GM19463 (cell line): ENCODE data around the gene PAWR.

Source experiments
- ATAC-seq: cut with Tn5 transposase; IDR thresholded peaks from one replicate; pipeline ENCODE4 v1.9.1; 2021; ENCODE audit warnings: mild to moderate bottlenecking, moderate library complexity; ENCODE audit not compliant: unreplicated experiment

Gene PAWR

GRCh38 chr12:79690638-79691510 is at the start of gene PAWR:
TSS of gene PAWR (minus strand) at chr12:79690964. CDS start at chr12:79690244, 720 bp downstream.
- ATAC-seq, result peak; percentile 57

- ATAC-seq, result peak; percentile 92
These were observed 47.3 kb upstream of the PAWR start for GRCh38 chr12:79737875-79738718.

- ATAC-seq, result no peak
These were observed 41.9 kb upstream of the PAWR start for GRCh38 chr12:79732638-79733037.

- no peak for ATAC-seq
These were observed 35.2 kb upstream of the PAWR start for GRCh38 chr12:79725987-79726386.

- no peak for ATAC-seq
These were observed 26.2 kb upstream of the PAWR start for GRCh38 chr12:79717006-79717405.

- ATAC-seq, result no peak
These were observed 24.5 kb upstream of the PAWR start for GRCh38 chr12:79715308-79715707.

- no peak for ATAC-seq
These were observed 20.1 kb upstream of the PAWR start for GRCh38 chr12:79710707-79711483.

GRCh38 chr12:79707830-79708229 is 17.1 kb upstream of the PAWR start:
- no peak for ATAC-seq

GRCh38 chr12:79706676-79707075 is 15.9 kb upstream of the PAWR start:
- no peak for ATAC-seq

- ATAC-seq, result no peak
These were observed 15.4 kb upstream of the PAWR start for GRCh38 chr12:79706156-79706555.

GRCh38 chr12:79698966-79699365 is 8.2 kb upstream of the PAWR start:
- no peak for ATAC-seq

- ATAC-seq, result no peak
These were observed 5.7 kb upstream of the PAWR start for GRCh38 chr12:79696416-79696815.

- no peak for ATAC-seq
These were observed 2.3 kb upstream of the PAWR start for GRCh38 chr12:79692860-79693577.

- no peak for ATAC-seq
These were observed 916 bp upstream of the PAWR start for GRCh38 chr12:79691511-79692248.

- ATAC-seq, result peak; percentile 21
These were observed 574 bp downstream of the PAWR start for GRCh38 chr12:79690142-79690637.

GRCh38 chr12:79689477-79690141 is 1.2 kb downstream of the PAWR start:
- ATAC-seq, result peak; percentile 24

GRCh38 chr12:79689061-79689476 is 1.7 kb downstream of the PAWR start:
- ATAC-seq, result no peak

GRCh38 chr12:79688376-79689060 is 2.2 kb downstream of the PAWR start:
- ATAC-seq, result no peak
